SU-DHL-6 (cell line): ENCODE results near the gene IFT20.

Experiments
- H2AFZ ChIP-seq: fragments of 200-600 bp; sonication (generic); 2 replicates; pipeline ENCODE4 v1.6.1; 2014; ENCODE audit warnings: low read depth, mild to moderate bottlenecking, moderate library complexity, mixed read lengths, antibody characterized with exemption, low read length; ENCODE audit not compliant: severe bottlenecking
- H3F3A ChIP-seq: fragments of 200-600 bp; shearing (Covaris generic); 2 replicates; pipeline ENCODE4 v1.6.0; 2016; ENCODE audit warnings: antibody characterized with exemption, mild to moderate bottlenecking; ENCODE audit not compliant: insufficient read depth
- H3K27ac ChIP-seq: fragments of 200-600 bp; sonication (generic); 2 replicates; pipeline ENCODE4 v1.5.1; 2016; ENCODE audit warnings: low read depth, mild to moderate bottlenecking, low read length, moderate library complexity, mixed read lengths
- H3K27me3 ChIP-seq: fragments of 200-600 bp; sonication (generic), shearing (Covaris generic); 2 replicates; pipeline ENCODE4 v1.6.0; 2014; ENCODE audit warnings: mild to moderate bottlenecking, low read length
- H3K36me3 ChIP-seq: fragments of 200-600 bp; sonication (generic); 2 replicates; pipeline ENCODE4 v1.6.1; 2014; ENCODE audit warnings: mild to moderate bottlenecking, low read length, mixed read lengths
- H3K4me2 ChIP-seq: fragments of 300-600, 200-600 bp; shearing (Covaris generic), sonication (generic); 2 replicates; pipeline ENCODE4 v1.6.0; 2014; ENCODE audit warnings: low read length, low read depth, mild to moderate bottlenecking; ENCODE audit not compliant: poor library complexity, severe bottlenecking
- H3K4me3 ChIP-seq: fragments of 200-600 bp; sonication (generic); 2 replicates; pipeline ENCODE4 v1.5.1; 2014; ENCODE audit warnings: antibody characterized with exemption, low read length, mild to moderate bottlenecking, mixed read lengths; ENCODE audit not compliant: insufficient read depth, poor library complexity, severe bottlenecking
- H3K79me2 ChIP-seq: fragments of 200-600 bp; sonication (generic); 2 replicates; pipeline ENCODE4 v1.6.1; 2014; ENCODE audit warnings: mild to moderate bottlenecking, low read length, moderate library complexity; ENCODE audit not compliant: insufficient read depth
- H3K9ac ChIP-seq: fragments of 200-600 bp; sonication (generic); 2 replicates; pipeline ENCODE4 v1.7.0; 2014; ENCODE audit warnings: mild to moderate bottlenecking, low read length
- H3K9me2 ChIP-seq: fragments of 200-600 bp; sonication (generic); replicated peaks from 2 replicates; pipeline ENCODE4 v1.6.1; 2014; ENCODE audit warnings: low read length; ENCODE audit not compliant: insufficient read depth
- H3K9me3 ChIP-seq: fragments of 200-600 bp; sonication (generic); 2 replicates; pipeline ENCODE4 v1.6.1; 2014; ENCODE audit warnings: low read length, mixed read lengths; ENCODE audit not compliant: insufficient read depth
- H4K20me1 ChIP-seq: fragments of 200-600 bp; sonication (generic); 2 replicates; pipeline ENCODE4 v1.6.1; 2014; ENCODE audit warnings: low read depth, mild to moderate bottlenecking, antibody characterized with exemption, low read length, moderate library complexity, mixed read lengths
- CTCF ChIP-seq: fragments of 200-600 bp; sonication (generic); IDR thresholded peaks from one replicate; pipeline ENCODE4 v1.5.1; 2017; ENCODE audit warnings: antibody characterized with exemption, mild to moderate bottlenecking, low read length, moderate library complexity; ENCODE audit not compliant: insufficient read depth, poor library complexity, severe bottlenecking
- EZH2phosphoT487 ChIP-seq: fragments of 200-600 bp; sonication (generic), shearing (Covaris generic); conservative IDR thresholded peaks from 2 replicates; pipeline ENCODE4 v1.6.1; 2018; ENCODE audit warnings: mild to moderate bottlenecking, antibody characterized with exemption, low read length, moderate library complexity, mixed read lengths

The IFT20 gene

DNA sequence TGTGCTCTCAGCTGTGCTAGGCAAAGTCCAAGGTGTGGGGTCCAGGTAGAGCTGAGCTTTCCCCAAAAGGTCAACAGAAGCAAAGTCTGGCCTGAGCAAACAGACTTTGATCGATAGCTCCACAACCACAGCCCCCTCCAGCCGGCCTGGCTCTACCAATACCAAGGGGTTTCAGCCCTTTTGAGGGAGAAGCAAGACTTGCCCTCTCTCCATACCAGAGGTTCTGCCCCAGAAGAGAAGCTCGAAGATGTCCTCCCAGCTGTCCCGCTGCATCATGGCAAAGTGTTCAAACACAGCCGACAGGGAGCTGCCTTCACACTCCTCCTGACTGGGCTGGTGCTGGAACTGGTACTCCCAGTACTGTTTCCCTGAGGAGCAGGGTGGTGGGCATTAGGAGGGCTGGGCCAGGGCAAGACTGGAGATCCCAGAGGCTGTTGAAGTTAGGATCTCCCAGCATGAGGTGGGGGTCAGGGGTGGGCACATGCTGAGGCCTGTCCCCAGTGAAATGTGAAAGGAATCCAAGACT lies 33.1 kb upstream of the IFT20 start:
- H4K20me1 ChIP-seq = no peaks in the 10 kb centered on the region
- H3K27me3 ChIP-seq = no peaks in the 10 kb centered on the region
- no peak overlapping the region for H3K4me2 ChIP-seq
- no peaks in the 10 kb centered on the region for H3K9me3 ChIP-seq
- no peak overlapping the region for H3K27ac ChIP-seq
- no peaks in the 10 kb centered on the region for H3K9me2 ChIP-seq
- no peak for TF ChIP-seq CTCF
- TF ChIP-seq EZH2phosphoT487 = no peak
- no peak overlapping the region for H3K4me3 ChIP-seq
- no peak overlapping the region for H3K9ac ChIP-seq
- H3F3A ChIP-seq = peaks cover 14% of the 10 kb centered on the region
- no peaks in the 10 kb centered on the region for H3K79me2 ChIP-seq
- no peak overlapping the region for H2AFZ ChIP-seq
- no peaks in the 10 kb centered on the region for H3K36me3 ChIP-seq

DNA sequence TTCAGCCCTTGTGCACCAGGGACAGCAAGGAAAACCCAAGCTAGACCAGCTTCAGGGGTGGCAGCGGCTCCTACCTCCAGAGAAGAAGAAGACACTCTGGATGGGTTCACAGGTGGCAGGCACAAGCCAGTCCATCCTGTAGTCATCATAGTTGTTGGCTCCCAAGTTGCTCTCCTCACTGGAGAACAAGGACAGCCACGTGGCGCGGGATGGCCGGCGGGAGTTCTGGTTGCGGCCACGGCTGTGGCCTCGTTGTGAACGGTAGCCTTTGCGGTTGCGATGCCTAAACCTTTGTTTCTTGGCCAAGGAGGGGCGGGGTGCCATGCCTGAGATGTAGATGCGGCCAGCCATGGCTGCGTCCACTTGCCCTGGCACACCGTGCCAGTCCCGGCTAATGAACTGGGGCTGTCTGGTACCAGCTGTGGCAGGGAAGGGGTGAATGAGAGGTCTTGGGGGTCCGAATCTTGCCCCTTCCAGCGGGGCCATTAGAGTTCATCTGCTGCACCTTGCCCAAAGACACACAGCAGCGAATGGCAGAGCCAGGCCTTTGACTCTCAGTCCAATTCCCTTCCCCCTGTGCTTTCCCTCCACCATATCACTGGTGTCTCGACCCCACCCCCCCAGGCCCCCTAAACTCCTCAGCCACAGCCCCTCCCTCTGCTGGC lies 32.5 kb upstream of the IFT20 start:
- no peak overlapping the region for H3K4me3 ChIP-seq
- H4K20me1 ChIP-seq = no peaks in the 10 kb centered on the region
- no peaks in the 10 kb centered on the region for H3K79me2 ChIP-seq
- H3F3A ChIP-seq = peaks cover 14% of the 10 kb centered on the region
- no peak overlapping the region for H3K27ac ChIP-seq
- no peaks in the 10 kb centered on the region for H3K36me3 ChIP-seq
- no peaks in the 10 kb centered on the region for H3K27me3 ChIP-seq
- no peak overlapping the region for H3K4me2 ChIP-seq
- H3K9ac ChIP-seq = no peak overlapping the region
- TF ChIP-seq CTCF = no peak
- TF ChIP-seq EZH2phosphoT487 = no peak
- no peaks in the 10 kb centered on the region for H3K9me3 ChIP-seq
- H2AFZ ChIP-seq = no peak overlapping the region
- no peaks in the 10 kb centered on the region for H3K9me2 ChIP-seq

DNA sequence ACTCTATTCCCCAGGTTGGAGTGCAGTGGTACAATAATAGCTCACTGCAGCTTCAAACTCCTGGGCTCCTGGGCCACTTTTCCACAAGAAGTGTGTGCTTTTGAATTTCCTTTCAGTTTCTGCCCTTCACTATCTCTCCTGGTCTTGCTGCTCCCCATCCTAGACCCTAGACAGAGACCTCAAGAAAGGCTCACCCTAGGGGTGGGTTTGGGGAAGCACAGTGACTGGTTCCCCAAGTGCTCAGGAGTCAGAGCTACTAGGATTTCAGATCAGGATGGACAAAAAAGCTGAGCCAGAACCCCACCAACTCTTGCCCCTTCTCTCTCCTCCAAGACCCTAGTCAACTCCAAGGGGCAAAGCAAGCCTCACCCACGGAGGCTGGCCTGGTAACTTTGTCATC lies 31.3 kb upstream of the IFT20 start:
- Histone ChIP-seq H3K27me3 (no peaks in the 10 kb centered on the region), H3K79me2 (no peaks in the 10 kb centered on the region), H3K4me2 (no peak overlapping the region), H3K9me3 (no peaks in the 10 kb centered on the region), H4K20me1 (no peaks in the 10 kb centered on the region), H3K36me3 (no peaks in the 10 kb centered on the region), H3K9ac (no peak overlapping the region), H3F3A (peaks cover 11% of the 10 kb centered on the region), H2AFZ (no peak overlapping the region), H3K27ac (no peak overlapping the region), H3K4me3 (no peak overlapping the region), H3K9me2 (no peaks in the 10 kb centered on the region)
- no peak for TF ChIP-seq EZH2phosphoT487

GRCh38 chr17:28365487-28365886 lies 30.2 kb upstream of the IFT20 start:
- H3K36me3 ChIP-seq = no peaks in the 10 kb centered on the region
- no peak overlapping the region for H3K9ac ChIP-seq
- H3K27me3 ChIP-seq = no peaks in the 10 kb centered on the region
- no peak overlapping the region for H3K4me2 ChIP-seq
- no peak overlapping the region for H3K27ac ChIP-seq
- peaks cover 3% of the 10 kb centered on the region for H3F3A ChIP-seq
- H3K9me3 ChIP-seq = no peaks in the 10 kb centered on the region
- H3K9me2 ChIP-seq = no peaks in the 10 kb centered on the region
- H3K4me3 ChIP-seq = no peak overlapping the region
- H4K20me1 ChIP-seq = no peaks in the 10 kb centered on the region
- H2AFZ ChIP-seq = no peak overlapping the region
- H3K79me2 ChIP-seq = no peaks in the 10 kb centered on the region
- TF ChIP-seq CTCF (no peak), EZH2phosphoT487 (no peak)
